Measurements from ENCODE around the gene FAM180A. TPM values are rescaled to one million over a fixed set of nuclear protein-coding genes. Genes with fewer than 3 reads are reported as not detected.

FAM180A gene
- total RNA-seq, 4 donors from 2014 or later, result 0.83 to 9.4 (median 1.7) TPM

DNA sequence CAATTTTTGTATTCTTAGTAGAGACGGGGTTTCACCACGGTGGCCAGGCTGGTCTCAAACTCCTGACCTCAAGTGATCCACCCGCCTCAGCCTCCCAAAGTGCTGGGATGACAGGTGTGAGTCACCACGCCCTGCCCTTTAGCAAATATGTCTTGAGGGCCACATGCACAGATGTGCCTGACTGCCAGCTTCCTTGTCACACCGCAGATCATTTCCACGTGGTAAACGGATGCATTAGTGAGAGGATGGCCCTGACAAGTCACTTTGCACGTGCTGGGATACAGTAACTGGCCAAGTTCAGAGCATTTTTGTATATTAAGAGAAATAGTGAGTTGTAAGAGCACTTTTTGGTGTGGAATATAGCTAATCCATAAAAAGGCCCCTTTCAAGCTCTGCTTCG, 44.3 kb upstream of the FAM180A start:
- no peaks in the 10 kb centered on the region for H3K27me3 ChIP-seq
- H3K4me1 ChIP-seq, result peaks cover 5 to 24% (median 17%) of the 10 kb centered on the region in 4 donors
- H3K27ac ChIP-seq (replicated peaks in 1 of 4), result no peak overlapping the region
- intact Hi-C loops (cut with DNase I), result no loop called here
- no peaks in the 10 kb centered on the region for H3K36me3 ChIP-seq
- no peak overlapping the region for H3K4me3 ChIP-seq
- no peaks in the 10 kb centered on the region for H3K9me3 ChIP-seq
- DNase-seq (ENCODE audit: extremely low spot score), result no peak
- WGBS, result 94% methylated on average over 8 of the region's 9 CpGs
- TF ChIP-seq EP300 (IDR thresholded peaks at IDR 0.05), result no peak
- no peak for TF ChIP-seq POLR2A (IDR thresholded peaks at IDR 0.05; ENCODE audit: low read depth)
- no peak for TF ChIP-seq CTCF (IDR thresholded peaks at IDR 0.05)
- no peak for TF ChIP-seq POLR2AphosphoS5 (IDR thresholded peaks at IDR 0.05)

DNA sequence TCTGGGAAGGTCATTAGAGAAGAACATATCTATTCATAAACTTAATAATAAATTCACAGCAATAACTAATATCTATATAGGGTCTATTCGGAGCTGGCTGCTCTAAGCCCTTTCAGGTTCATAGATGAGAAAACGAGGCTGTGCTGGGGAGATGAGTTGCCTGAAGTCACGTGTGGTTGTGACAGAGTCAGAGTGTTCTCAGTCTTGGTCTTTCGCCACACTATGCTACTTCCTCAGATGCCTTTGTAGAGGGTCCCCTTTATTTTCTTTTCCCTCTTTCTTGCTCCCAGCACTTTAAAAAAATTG, 43.7 kb upstream of the FAM180A start:
- Histone ChIP-seq H3K4me1 (peaks cover 5 to 24% (median 17%) of the 10 kb centered on the region in 4 donors), H3K9me3 (no peaks in the 10 kb centered on the region), H3K4me3 (no peak overlapping the region), H3K36me3 (no peaks in the 10 kb centered on the region), H3K27me3 (no peaks in the 10 kb centered on the region), H3K27ac (replicated peaks in 1 of 4) (no peak overlapping the region)
- WGBS, result 81% methylated on average over 4 of the region's 4 CpGs
- DNase-seq (ENCODE audit: extremely low spot score), result no peak
- TF ChIP-seq CTCF (IDR thresholded peaks at IDR 0.05) (no peak), EP300 (IDR thresholded peaks at IDR 0.05) (no peak)
- intact Hi-C loops (cut with DNase I), result no loop called here

DNA sequence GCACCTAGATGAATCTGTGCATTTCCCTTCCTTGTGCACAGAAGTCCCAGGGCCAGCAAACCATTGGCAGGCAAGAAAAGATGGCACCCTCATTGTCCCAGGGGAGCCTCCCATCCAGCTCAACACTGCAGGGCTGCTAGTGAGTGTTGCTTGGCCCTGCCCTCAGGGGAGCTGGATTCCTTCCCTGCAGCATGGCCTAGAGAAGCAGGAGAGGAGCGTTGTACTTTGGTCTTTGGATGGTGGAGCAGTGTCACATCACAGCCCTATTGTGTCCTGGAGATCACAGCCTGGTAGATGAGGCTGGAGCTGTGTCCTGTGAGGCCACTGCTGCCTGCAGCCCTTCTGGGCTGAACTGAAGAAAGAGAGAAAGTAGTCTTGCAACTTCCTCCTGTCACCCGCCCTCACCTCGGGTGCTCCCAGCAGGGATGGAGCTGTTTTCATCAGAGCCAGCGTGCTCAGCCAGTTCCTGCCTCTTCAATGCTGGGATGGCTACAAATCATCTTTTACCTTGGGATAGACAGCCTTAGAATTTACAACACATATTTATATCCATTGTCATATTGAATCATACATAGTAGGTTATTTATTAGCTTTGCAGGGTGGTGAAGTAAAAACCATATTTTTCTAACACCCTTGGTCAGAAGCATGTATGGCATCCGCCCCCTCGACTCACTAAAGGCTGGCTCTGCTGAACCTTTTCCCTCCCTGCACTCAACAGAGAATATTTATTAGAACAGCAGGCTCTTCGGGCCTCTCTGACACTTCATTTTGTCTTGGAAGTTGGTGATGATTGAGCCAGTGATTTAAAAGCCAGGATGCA, 43.1 kb upstream of the FAM180A start:
- Histone ChIP-seq H3K27ac (replicated peaks in 1 of 4) (no peak overlapping the region), H3K4me3 (no peak overlapping the region), H3K27me3 (no peaks in the 10 kb centered on the region), H3K4me1 (peaks cover 1 to 19% (median 14%) of the 10 kb centered on the region in 4 donors), H3K9me3 (no peaks in the 10 kb centered on the region), H3K36me3 (no peaks in the 10 kb centered on the region)
- WGBS, result 54% methylated on average over 7 of the region's 7 CpGs
- TF ChIP-seq POLR2AphosphoS5 (IDR thresholded peaks at IDR 0.05), result no peak
- no peak for TF ChIP-seq CTCF (IDR thresholded peaks at IDR 0.05)
- TF ChIP-seq POLR2A (IDR thresholded peaks at IDR 0.05; ENCODE audit: low read depth), result no peak
- no peak for TF ChIP-seq EP300 (IDR thresholded peaks at IDR 0.05)
- no peak for DNase-seq (ENCODE audit: extremely low spot score)
- intact Hi-C loops (cut with DNase I), result no loop called here

GRCh38 chr7:135790371-135790977, 41.9 kb upstream of the FAM180A start:
- intact Hi-C loops (cut with DNase I), result no loop called here
- Histone ChIP-seq H3K9me3 (no peaks in the 10 kb centered on the region), H3K36me3 (no peaks in the 10 kb centered on the region), H3K4me3 (no peak overlapping the region), H3K4me1 (peaks cover 0 to 6% (median 3%) of the 10 kb centered on the region in 4 donors), H3K27ac (replicated peaks in 1 of 4) (no peak overlapping the region), H3K27me3 (no peaks in the 10 kb centered on the region)
- no peak for TF ChIP-seq POLR2AphosphoS5 (IDR thresholded peaks at IDR 0.05)
- TF ChIP-seq CTCF (IDR thresholded peaks at IDR 0.05), result no peak
- no peak for TF ChIP-seq EP300 (IDR thresholded peaks at IDR 0.05)
- no peak for TF ChIP-seq POLR2A (IDR thresholded peaks at IDR 0.05; ENCODE audit: low read depth)
- 94% methylated on average over 8 of the region's 11 CpGs for WGBS
- DNase-seq (ENCODE audit: extremely low spot score), result no peak

Measured in esophagus muscularis mucosa (tissue), 4 donors.